SH-SY5Y (cell line): Measurements from ENCODE around the gene OR14I1.

Source experiments
- GATA2 ChIP-seq: IDR thresholded peaks from 2 replicates; pipeline ENCODE4 v1.6.1; 2011; ENCODE audit warnings: mild to moderate bottlenecking, low read depth, low read length
- GATA3 ChIP-seq: IDR thresholded peaks from 2 replicates; pipeline ENCODE4 v1.6.1; 2011; ENCODE audit warnings: low read depth, mild to moderate bottlenecking, low read length, moderate library complexity

DNA sequence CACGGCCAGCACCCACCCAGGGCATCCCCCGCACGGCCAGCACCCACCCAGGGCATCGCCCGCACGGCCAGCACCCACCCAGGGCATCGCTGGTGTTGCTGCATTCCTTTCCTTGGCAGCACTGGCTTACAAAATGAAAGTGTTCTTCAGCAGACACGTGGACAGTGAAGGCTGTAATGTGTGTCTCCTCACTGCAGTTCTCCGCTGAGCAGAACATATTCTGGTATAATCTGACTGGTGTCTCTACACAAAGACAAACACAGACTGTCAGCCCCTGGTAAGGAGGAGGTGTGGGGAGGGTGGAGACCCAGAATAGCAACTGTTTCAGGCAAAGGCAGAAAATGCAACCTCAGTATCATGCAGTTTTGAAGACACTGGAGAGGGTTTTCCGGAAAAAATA is 45.6 kb upstream of the OR14I1 start:
- TF ChIP-seq GATA2 (no peak), GATA3 (no peak)
